ENCODE measurements around the gene TDRD6.

TDRD6 gene

DNA sequence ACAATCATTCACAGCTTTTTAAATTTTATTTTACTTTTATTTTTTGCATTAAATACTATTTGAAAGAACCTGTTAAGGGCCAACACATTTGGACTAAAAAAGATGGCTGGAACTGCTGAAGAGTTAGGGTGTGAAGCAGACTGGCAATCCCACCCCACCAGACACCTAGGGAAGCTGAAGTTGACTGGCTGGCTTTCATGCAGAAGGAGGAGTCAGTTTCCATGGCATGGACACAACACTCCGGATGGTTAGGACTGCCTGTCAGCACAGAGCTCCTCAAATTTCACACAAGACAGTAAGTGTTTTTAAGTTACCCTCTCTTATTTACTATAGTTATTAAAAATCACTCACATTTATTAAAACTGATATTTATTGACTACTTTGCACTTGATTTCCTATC lies 59.0 kb downstream of the TDRD6 start, which contains the start of gene ANKRD66:
TSS of gene ANKRD66 (plus strand) at position 238 of the 400 bp plus-strand sequence. CDS start 5,016 bp downstream, outside the sequence.
- DNase-seq, result no peak

DNA sequence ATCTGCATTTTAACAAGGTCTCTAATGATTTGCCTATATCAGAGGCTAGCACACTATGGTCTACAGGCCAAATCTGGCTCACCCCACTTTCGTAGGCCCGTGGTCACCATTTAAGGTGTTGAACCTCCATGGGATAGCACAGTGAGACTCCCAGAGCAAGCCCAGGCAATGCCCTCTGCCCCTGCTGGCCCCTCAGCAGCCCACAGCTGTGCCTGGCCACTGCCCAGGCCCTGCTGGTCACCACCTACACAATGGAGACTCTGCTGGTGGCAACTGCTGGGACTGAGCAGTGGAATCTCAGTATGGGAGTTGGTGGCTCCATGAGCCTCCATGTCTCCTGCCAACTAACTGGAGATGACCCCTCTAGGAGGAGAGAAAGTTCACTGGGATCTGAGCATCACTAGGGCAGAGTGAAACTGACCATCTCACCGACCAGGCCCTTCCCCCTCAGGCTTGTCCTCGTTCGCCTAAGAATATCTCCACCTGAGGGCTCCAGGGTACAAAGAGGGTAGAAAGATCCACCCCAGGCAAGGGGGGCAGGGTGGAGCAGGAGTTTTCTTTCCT lies 61.3 kb downstream of the TDRD6 start:
- DNase-seq, result no peak

- no peak for DNase-seq
Measured at GRCh38 chr6:46749731-46750130, 62.0 kb downstream of the TDRD6 start.

- no peak for DNase-seq
Measured at GRCh38 chr6:46751658-46752057, 64.0 kb downstream of the TDRD6 start.

All from kidney glomerular epithelial cell (primary cell).